OCI-LY7 (cell line): ENCODE data around the gene OR10R2. TPM values are rescaled to one million over a fixed set of nuclear protein-coding genes. Genes with fewer than 3 reads are reported as not detected.

Experiments used
- BruUV-seq: library from RNA; stranded (reverse); fragments of 400-500 nt; replicated peaks from 2 replicates; lab custom pipeline; 2021; lab: Mats Ljungman, UMichigan
- CTCF ChIA-PET: fragments of 300-600 bp; sonication (Branson Sonifier 250); formaldehyde crosslinking; loops from one replicate; lab custom pipeline; 2022; ENCODE audit warnings: antibody characterized with exemption; ENCODE audit not compliant: unreplicated experiment; lab: Charles Lee
- POLR2A ChIA-PET: fragments of 300-600 bp; sonication (Branson Sonifier 250); formaldehyde crosslinking; loops from one replicate; lab custom pipeline; 2022; ENCODE audit warnings: antibody characterized with exemption; lab: Charles Lee
- DNase-seq: peaks from one replicate; pipeline ENCODE4 v3.0.0-alpha.2; 2015; ENCODE audit warnings: low spot score
- H2AFZ ChIP-seq: fragments of 200-600 bp; sonication (generic), shearing (Covaris generic); 2 replicates; pipeline ENCODE4 v1.6.1; 2014; ENCODE audit warnings: mild to moderate bottlenecking, antibody characterized with exemption, low read length, moderate library complexity
- H3K27ac ChIP-seq: fragments of 200-600 bp; sonication (generic); 2 replicates; pipeline ENCODE4 v1.5.1; 2014; ENCODE audit warnings: mixed run types, low read depth, mild to moderate bottlenecking, moderate library complexity, low read length, inconsistent platforms; ENCODE audit not compliant: poor library complexity, severe bottlenecking
- H3K36me3 ChIP-seq: fragments of 200-600 bp; sonication (generic); 2 replicates; pipeline ENCODE4 v1.6.1; 2014; ENCODE audit warnings: mild to moderate bottlenecking, antibody characterized with exemption, low read length, moderate library complexity, mixed read lengths; ENCODE audit not compliant: insufficient read depth
- H3K4me1 ChIP-seq: fragments of 200-600 bp; sonication (generic); 2 replicates; pipeline ENCODE4 v1.5.1; 2014; ENCODE audit warnings: mild to moderate bottlenecking, low read length; ENCODE audit not compliant: insufficient read depth, poor library complexity, severe bottlenecking
- H3K4me2 ChIP-seq: fragments of 200-600 bp; sonication (generic); 2 replicates; pipeline ENCODE4 v1.6.1; 2014; ENCODE audit warnings: mild to moderate bottlenecking, low read length
- H3K4me3 ChIP-seq: fragments of 200-600 bp; sonication (generic); 2 replicates; pipeline ENCODE4 v1.5.1; 2014; ENCODE audit warnings: mild to moderate bottlenecking, low read depth, low read length; ENCODE audit not compliant: poor library complexity, severe bottlenecking
- H3K79me2 ChIP-seq: fragments of 200-600 bp; sonication (generic); 2 replicates; pipeline ENCODE4 v1.6.1; 2016; ENCODE audit warnings: low read depth, mild to moderate bottlenecking, low read length, moderate library complexity, mixed read lengths; ENCODE audit not compliant: insufficient read depth
- H3K9me2 ChIP-seq: fragments of 200-600 bp; sonication (generic); 2 replicates; pipeline ENCODE4 v1.6.1; 2016; ENCODE audit warnings: mild to moderate bottlenecking, low read length, mixed read lengths; ENCODE audit not compliant: insufficient read depth
- H3K9me3 ChIP-seq: fragments of 200-600 bp; sonication (generic); 2 replicates; pipeline ENCODE4 v1.6.1; 2014; ENCODE audit warnings: mild to moderate bottlenecking, mixed run types, low read length, mixed read lengths
- H4K20me1 ChIP-seq: fragments of 200-600 bp; sonication (generic); 2 replicates; pipeline ENCODE4 v1.6.1; 2014; ENCODE audit warnings: mild to moderate bottlenecking, antibody characterized with exemption, low read length, moderate library complexity, mixed read lengths; ENCODE audit not compliant: insufficient read depth
- EZH2phosphoT487 ChIP-seq: fragments of 200-600 bp; sonication (generic); IDR thresholded peaks from 2 replicates; pipeline ENCODE4 v1.6.1; 2018; ENCODE audit warnings: low read depth, borderline replicate concordance, mild to moderate bottlenecking, mixed run types, antibody characterized with exemption, low read length, moderate library complexity, mixed read lengths
- intact Hi-C: fragments of 100-400 bp; cut with micrococcal nuclease; formaldehyde crosslinking; loops from one replicate; pipeline ENCODE4 v1.10.0; 2022; ENCODE audit not compliant: unreplicated experiment
- total RNA-seq, 2 experiments: library from RNA; depleted of rRNA in 1 of 2; stranded (reverse); fragments of >200 nt in 1 of 2; shearing (Covaris generic) in 1 of 2; gene quantifications; 2 replicates each; pipeline ENCODE4 v1.2.3, GENCODE V29; 2014 to 2022
- TF ChIP-seq, protein P1 (sequence below): fragments of 200-600 bp; sonication (generic); conservative IDR thresholded peaks from 2 replicates; pipeline ENCODE4 v1.5.1; 2014; ENCODE audit warnings: mild to moderate bottlenecking, antibody characterized with exemption, low read length, moderate library complexity, mixed read lengths

OR10R2 gene
- total RNA-seq, 2 experiments from 2014 or later = not detected

DNA sequence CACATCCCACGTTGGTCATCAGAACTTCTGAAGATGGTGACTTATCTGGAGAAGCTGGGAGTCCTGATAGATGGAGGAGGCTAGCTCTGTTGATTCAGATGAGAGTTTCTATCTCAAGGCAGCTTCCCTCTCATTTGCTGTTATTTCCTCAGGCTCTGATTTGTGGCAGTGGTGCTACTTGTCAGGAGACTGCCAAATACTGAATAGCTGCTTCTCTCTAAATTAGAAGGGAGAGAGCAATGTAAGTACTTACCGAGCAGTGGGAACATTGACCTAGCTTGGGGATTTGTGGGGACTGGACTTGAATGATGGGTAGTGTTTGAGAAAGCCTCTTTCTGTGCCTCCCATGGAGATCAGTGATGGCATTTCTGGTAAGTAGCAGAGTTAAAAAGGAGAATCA, 10.5 kb upstream of the OR10R2 start, which contains the start of gene OR10K1:
Gene OR10K1 (plus strand): TSS at position 301 of the 400 bp plus-strand sequence. CDS start 3,728 bp downstream, outside the sequence.
- no peaks in the 10 kb centered on the region for H3K79me2 ChIP-seq
- ChIA-PET POLR2A (no interaction called here), CTCF (no interaction called here)
- H3K4me2 ChIP-seq = no peak within 1 kb of the TSS
- no peak within 1 kb of the TSS for H3K4me3 ChIP-seq
- no peak within 1 kb of the TSS for H3K27ac ChIP-seq
- no peaks in the 10 kb centered on the region for H3K36me3 ChIP-seq
- H3K9me3 ChIP-seq = no peaks in the 10 kb centered on the region
- H3K4me1 ChIP-seq = no peaks in the 10 kb centered on the region
- no TSS peak for BruUV-seq
- TF ChIP-seq, protein P1, sequence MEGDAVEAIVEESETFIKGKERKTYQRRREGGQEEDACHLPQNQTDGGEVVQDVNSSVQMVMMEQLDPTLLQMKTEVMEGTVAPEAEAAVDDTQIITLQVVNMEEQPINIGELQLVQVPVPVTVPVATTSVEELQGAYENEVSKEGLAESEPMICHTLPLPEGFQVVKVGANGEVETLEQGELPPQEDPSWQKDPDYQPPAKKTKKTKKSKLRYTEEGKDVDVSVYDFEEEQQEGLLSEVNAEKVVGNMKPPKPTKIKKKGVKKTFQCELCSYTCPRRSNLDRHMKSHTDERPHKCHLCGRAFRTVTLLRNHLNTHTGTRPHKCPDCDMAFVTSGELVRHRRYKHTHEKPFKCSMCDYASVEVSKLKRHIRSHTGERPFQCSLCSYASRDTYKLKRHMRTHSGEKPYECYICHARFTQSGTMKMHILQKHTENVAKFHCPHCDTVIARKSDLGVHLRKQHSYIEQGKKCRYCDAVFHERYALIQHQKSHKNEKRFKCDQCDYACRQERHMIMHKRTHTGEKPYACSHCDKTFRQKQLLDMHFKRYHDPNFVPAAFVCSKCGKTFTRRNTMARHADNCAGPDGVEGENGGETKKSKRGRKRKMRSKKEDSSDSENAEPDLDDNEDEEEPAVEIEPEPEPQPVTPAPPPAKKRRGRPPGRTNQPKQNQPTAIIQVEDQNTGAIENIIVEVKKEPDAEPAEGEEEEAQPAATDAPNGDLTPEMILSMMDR = no peak
- TF ChIP-seq EZH2phosphoT487 = no peak
- intact Hi-C loops = no loop called here
- no peaks in the 10 kb centered on the region for H4K20me1 ChIP-seq
- H2AFZ ChIP-seq = no peak within 1 kb of the TSS
- no peak for DNase-seq
- H3K9me2 ChIP-seq = no peaks in the 10 kb centered on the region

DNA sequence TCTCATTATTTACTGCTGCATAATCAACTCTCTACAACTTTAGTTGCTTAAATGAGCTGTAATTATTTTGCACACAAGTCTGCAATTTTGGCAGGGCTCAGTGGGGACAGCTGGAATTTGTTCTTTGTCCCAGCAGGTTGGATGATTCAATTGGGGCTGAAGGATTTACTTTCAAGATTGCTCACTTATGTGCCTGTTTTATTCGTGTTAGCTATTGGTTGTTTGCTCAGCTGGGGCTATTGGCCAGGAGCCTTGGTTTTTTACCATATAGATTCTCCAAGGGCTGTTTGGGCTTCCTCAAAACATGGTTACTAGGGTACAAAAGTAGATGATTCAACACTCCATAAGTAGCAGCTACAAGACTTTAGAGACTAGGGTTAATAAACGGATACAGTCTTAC, 13.4 kb downstream of the OR10R2 start:
- no TSS peak for BruUV-seq
- no peaks in the 10 kb centered on the region for H3K4me1 ChIP-seq
- ChIA-PET POLR2A (interaction anchor here (0.6 kb wide), 1 partner anchor 216 kb away, joined by 4 read pairs; no protein-coding TSS in a partner anchor), CTCF (no interaction called here)
- no peak overlapping the region for H3K27ac ChIP-seq
- no peaks in the 10 kb centered on the region for H4K20me1 ChIP-seq
- no peaks in the 10 kb centered on the region for H3K79me2 ChIP-seq
- no peaks in the 10 kb centered on the region for H3K9me2 ChIP-seq
- H3K9me3 ChIP-seq = no peaks in the 10 kb centered on the region
- no peak overlapping the region for H3K4me3 ChIP-seq
- TF ChIP-seq, protein P1 = no peak
- TF ChIP-seq EZH2phosphoT487 = no peak
- H2AFZ ChIP-seq = no peak overlapping the region
- intact Hi-C loops = no loop called here
- no peak overlapping the region for H3K4me2 ChIP-seq
- DNase-seq = no peak
- no peaks in the 10 kb centered on the region for H3K36me3 ChIP-seq

DNA sequence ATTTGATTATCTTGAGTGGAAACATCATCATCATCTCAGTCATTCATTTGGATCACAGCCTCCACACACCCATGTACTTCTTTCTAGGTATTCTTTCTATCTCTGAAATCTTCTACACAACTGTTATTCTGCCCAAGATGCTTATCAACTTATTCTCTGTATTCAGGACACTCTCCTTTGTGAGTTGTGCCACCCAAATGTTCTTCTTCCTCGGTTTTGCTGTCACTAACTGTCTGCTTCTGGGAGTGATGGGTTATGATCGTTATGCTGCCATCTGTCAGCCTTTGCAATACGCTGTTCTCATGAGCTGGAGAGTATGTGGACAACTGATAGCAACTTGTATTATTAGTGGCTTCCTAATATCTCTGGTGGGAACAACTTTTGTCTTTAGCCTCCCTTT, 19.3 kb downstream of the OR10R2 start:
- TF ChIP-seq, protein P1 = no peak
- no peak for TF ChIP-seq EZH2phosphoT487
- no peaks in the 10 kb centered on the region for H3K36me3 ChIP-seq
- no peak for DNase-seq
- H3K4me2 ChIP-seq = no peak overlapping the region
- no peak overlapping the region for H3K27ac ChIP-seq
- intact Hi-C loops = loop anchor here (10.0 kb wide), 1 partner anchor 287 kb away; no protein-coding TSS in a partner anchor
- ChIA-PET CTCF (no interaction called here), POLR2A (no interaction called here)
- H2AFZ ChIP-seq = no peak overlapping the region
- H4K20me1 ChIP-seq = no peaks in the 10 kb centered on the region
- no peaks in the 10 kb centered on the region for H3K4me1 ChIP-seq
- no peak overlapping the region for H3K4me3 ChIP-seq
- H3K9me3 ChIP-seq = no peaks in the 10 kb centered on the region
- no peaks in the 10 kb centered on the region for H3K9me2 ChIP-seq
- H3K79me2 ChIP-seq = no peaks in the 10 kb centered on the region
- no TSS peak for BruUV-seq
